WTC11 (cell line): ENCODE results near the gene SLC9A7.

Experiments used
- CBFB ChIP-seq: sonication (generic); formaldehyde crosslinking; IDR thresholded peaks from 2 replicates; pipeline ENCODE4 v1.8.1; 2022; ENCODE audit warnings: mild to moderate bottlenecking, low read depth, missing genetic modification reagents
- CREB1 ChIP-seq: sonication (generic); formaldehyde crosslinking; IDR thresholded peaks from 2 replicates; pipeline ENCODE4 v1.8.0; 2023; ENCODE audit warnings: mild to moderate bottlenecking, missing genetic modification reagents
- CREM ChIP-seq: sonication (generic); formaldehyde crosslinking; IDR thresholded peaks from 2 replicates; pipeline ENCODE4 v1.8.1; 2022; ENCODE audit warnings: mild to moderate bottlenecking, missing genetic modification reagents, moderate library complexity
- CTCF ChIP-seq: fragments of 200-600 bp; IDR thresholded peaks from 2 replicates; pipeline ENCODE4 v1.8.0; 2022; ENCODE audit warnings: antibody characterized with exemption
- ELF4 ChIP-seq: sonication (generic); formaldehyde crosslinking; IDR thresholded peaks from 2 replicates; pipeline ENCODE4 v1.8.1; 2022; ENCODE audit warnings: low read depth, mild to moderate bottlenecking, moderate library complexity, missing genetic modification reagents
- ETV6 ChIP-seq: sonication (generic); formaldehyde crosslinking; IDR thresholded peaks from 2 replicates; pipeline ENCODE4 v1.8.1; 2022; ENCODE audit warnings: mild to moderate bottlenecking, missing genetic modification reagents
- NR2C2 ChIP-seq: sonication (generic); formaldehyde crosslinking; IDR thresholded peaks from 2 replicates; pipeline ENCODE4 v1.8.0; 2022; ENCODE audit warnings: mild to moderate bottlenecking, missing genetic modification reagents
- TCF7 ChIP-seq: sonication (generic); formaldehyde crosslinking; IDR thresholded peaks from 2 replicates; pipeline ENCODE4 v1.8.0; 2022; ENCODE audit warnings: mild to moderate bottlenecking, low read depth, missing genetic modification reagents, moderate library complexity
- TP53 ChIP-seq: sonication (generic); formaldehyde crosslinking; IDR thresholded peaks from 2 replicates; pipeline ENCODE4 v1.8.1; 2023; ENCODE audit warnings: mild to moderate bottlenecking, missing genetic modification reagents

GRCh38 chrX:46584736-46585135 is 174.2 kb downstream of the SLC9A7 start:
- TF ChIP-seq CTCF (no peak), ELF4 (CRISPR knock-in tag) (no peak), TCF7 (CRISPR knock-in tag) (no peak), CREM (CRISPR knock-in tag) (no peak), NR2C2 (no peak), CBFB (CRISPR knock-in tag) (no peak), TP53 (no peak), ETV6 (CRISPR knock-in tag) (no peak), CREB1 (CRISPR knock-in tag) (no peak)
